NT2/D1 (cell line): ENCODE measurements around the gene LAPTM5.
"Not testable (repeated sequence)": the region's sequence is repeated elsewhere in the genome, so short reads cannot be mapped to it uniquely, and the experiment has no call there.

Experiments used
- DNase-seq: peaks from one replicate; pipeline ENCODE4 v3.0.0-alpha.2; 2011; ENCODE audit warnings: low read depth, low spot score
- H3K27me3 ChIP-seq: 2 replicates; pipeline ENCODE4 v1.6.0; 2011; ENCODE audit warnings: mild to moderate bottlenecking; ENCODE audit not compliant: insufficient read length, insufficient read depth
- H3K36me3 ChIP-seq: 2 replicates; pipeline ENCODE4 v1.6.1; 2011; ENCODE audit warnings: mild to moderate bottlenecking, low read length, mixed read lengths; ENCODE audit not compliant: insufficient read depth, insufficient read length
- H3K4me1 ChIP-seq: 2 replicates; pipeline ENCODE4 v1.5.1; 2011; ENCODE audit not compliant: insufficient read depth, insufficient read length
- H3K4me3 ChIP-seq: 2 replicates; pipeline ENCODE4 v1.5.1; 2011; ENCODE audit warnings: low read depth; ENCODE audit not compliant: insufficient read length
- H3K9ac ChIP-seq: 2 replicates; pipeline ENCODE4 v1.6.0; 2011; ENCODE audit warnings: low read depth; ENCODE audit not compliant: insufficient read length
- H3K9me3 ChIP-seq: 2 replicates; pipeline ENCODE4 v1.5.1; 2011; ENCODE audit warnings: mild to moderate bottlenecking, low read length; ENCODE audit not compliant: insufficient read depth
- SUZ12 ChIP-seq: IDR thresholded peaks from 2 replicates; pipeline ENCODE4 v1.6.1; 2011; ENCODE audit not compliant: insufficient read length, insufficient read depth; ENCODE audit errors: extremely low read depth
- YY1 ChIP-seq: IDR thresholded peaks from 2 replicates; pipeline ENCODE4 v1.6.1; 2011; ENCODE audit not compliant: insufficient read length, insufficient read depth
- ZNF274 ChIP-seq: IDR thresholded peaks from 2 replicates; pipeline ENCODE4 v1.6.1; 2011; ENCODE audit warnings: mild to moderate bottlenecking, low read depth, low read length

The LAPTM5 gene

DNA sequence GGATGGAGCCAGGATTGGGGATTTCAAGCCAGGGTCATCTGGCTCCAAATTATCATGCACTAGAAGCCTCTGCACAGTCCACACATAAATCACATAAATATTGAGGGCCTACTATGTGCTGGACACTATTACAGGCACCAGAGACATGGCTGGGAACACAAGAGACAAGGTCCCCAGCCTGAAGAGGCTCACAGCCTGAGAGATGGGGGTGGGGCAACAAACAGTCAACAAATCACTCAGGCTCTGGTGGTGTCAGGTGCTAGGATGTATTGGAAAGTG, 41.6 kb upstream of the LAPTM5 start:
- H3K4me3 ChIP-seq: no peak overlapping the region
- TF ChIP-seq SUZ12: no peak
- TF ChIP-seq YY1: no peak
- TF ChIP-seq ZNF274: no peak
- no peak overlapping the region for H3K9ac ChIP-seq
- no peaks in the 10 kb centered on the region for H3K27me3 ChIP-seq
- H3K4me1 ChIP-seq: peaks cover 13% of the 10 kb centered on the region
- no peak for DNase-seq
- no peaks in the 10 kb centered on the region for H3K9me3 ChIP-seq
- no peaks in the 10 kb centered on the region for H3K36me3 ChIP-seq

DNA sequence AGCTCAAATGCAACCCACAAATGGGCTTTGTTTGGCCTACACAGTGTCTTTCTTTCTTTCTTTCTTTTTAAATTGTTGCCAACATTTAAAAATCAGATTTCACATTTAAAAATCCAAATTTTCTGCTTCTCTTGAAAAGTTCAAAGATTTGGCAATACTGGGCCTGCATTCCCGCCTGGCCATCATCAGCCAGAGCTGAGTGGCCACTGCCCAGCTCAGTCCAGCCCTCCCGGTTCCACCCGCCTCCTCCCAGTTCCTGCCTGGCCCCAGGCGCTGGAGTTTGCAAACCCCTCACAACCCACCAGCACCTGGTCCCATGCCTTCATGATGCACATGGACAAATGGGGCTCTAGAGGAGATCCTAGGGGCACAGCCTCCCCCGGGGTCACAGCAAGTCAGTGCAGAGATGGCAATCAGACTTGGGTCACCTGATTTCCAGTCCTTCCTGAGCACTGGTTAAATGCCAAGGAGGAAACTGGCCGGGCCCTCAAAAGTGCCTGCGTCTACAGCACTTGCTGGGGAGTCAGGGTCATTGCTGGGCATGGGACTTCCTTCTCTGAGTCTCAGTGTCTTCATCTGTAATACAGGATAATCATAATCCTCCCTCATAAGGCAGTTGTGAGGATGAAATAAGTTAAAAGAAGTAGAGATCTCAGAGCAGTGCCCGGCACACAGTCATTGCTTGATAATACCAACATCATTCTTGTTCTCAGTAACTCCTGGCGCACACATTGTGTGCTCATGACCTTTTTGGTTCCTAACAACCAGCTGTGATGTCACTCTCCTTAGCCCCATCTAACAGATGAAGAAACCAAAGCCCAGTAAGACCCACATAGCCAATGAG, 41.0 kb upstream of the LAPTM5 start:
- DNase-seq: no peak
- no peaks in the 10 kb centered on the region for H3K27me3 ChIP-seq
- no peaks in the 10 kb centered on the region for H3K36me3 ChIP-seq
- no peak overlapping the region for H3K9ac ChIP-seq
- H3K4me1 ChIP-seq: peaks cover 13% of the 10 kb centered on the region
- TF ChIP-seq ZNF274: no peak
- TF ChIP-seq YY1: no peak
- no peak for TF ChIP-seq SUZ12
- no peaks in the 10 kb centered on the region for H3K9me3 ChIP-seq
- H3K4me3 ChIP-seq: no peak overlapping the region

DNA sequence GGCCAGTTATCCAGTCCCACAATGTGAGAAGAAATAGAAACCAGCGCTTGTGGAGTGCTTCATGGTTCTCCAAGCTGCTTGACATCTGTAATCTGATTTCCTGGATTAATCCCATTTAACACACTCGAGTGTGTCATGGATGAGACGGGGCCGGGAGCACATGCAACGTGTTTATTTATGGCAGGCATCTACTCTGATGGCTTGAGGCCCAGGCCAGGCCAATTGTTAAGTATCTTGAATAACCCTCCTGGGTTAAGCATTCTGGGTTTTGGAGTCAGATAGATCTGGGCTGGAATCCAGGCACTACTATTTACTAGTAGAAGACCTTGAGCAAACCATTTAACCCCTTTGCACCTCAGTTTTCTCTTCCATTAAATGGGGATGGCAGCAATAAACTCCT, 37.5 kb upstream of the LAPTM5 start:
- Histone ChIP-seq H3K4me1 (peaks cover 10% of the 10 kb centered on the region), H3K9ac (no peak overlapping the region), H3K36me3 (no peaks in the 10 kb centered on the region), H3K9me3 (no peaks in the 10 kb centered on the region), H3K27me3 (peaks cover 15% of the 10 kb centered on the region), H3K4me3 (no peak overlapping the region)
- no peak for DNase-seq
- TF ChIP-seq ZNF274: no peak
- no peak for TF ChIP-seq SUZ12
- no peak for TF ChIP-seq YY1

DNA sequence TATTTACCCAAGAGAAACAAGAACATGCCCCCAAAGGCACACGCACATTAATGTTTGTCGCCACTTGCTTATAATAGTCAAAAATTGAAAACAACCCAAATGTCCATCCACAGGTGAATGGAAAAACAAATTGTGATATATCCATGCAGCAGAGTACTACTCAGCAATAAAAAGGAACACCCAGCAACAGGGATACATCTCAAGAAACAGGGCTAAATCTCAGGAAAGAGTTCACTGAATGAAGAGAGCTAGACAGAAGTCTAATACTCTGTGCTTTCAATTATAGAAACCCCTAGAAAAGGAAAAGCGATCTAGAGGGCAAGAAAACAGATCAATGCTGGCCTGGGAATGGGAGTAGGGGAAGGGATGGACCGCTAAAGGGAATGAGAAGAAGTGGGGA, 36.7 kb upstream of the LAPTM5 start:
- no peak for DNase-seq
- Histone ChIP-seq H3K9ac (no peak overlapping the region), H3K36me3 (no peaks in the 10 kb centered on the region)

DNA sequence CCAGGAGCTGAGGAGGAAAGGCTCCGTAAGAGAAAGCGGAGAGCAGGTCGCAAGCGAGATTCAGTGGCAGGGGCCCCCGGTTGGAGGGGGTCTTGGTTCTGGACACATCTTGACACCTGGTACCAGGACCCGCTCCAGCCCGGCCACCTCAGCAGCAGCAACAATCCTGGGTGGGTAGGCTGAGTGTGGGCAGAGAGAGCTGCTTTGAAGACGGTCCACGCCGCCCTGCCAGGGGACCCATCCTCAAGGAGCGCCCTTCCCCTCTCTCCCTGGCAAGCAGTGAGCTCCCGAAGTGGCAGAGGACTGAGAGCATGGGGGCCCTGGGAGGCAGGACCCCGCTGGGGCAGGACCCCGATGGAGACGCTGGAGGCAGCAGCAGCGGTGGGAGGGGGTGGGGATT, 35.6 kb upstream of the LAPTM5 start:
- Histone ChIP-seq H3K27me3 (peaks cover 15% of the 10 kb centered on the region), H3K36me3 (no peaks in the 10 kb centered on the region), H3K4me1 (peaks cover 12% of the 10 kb centered on the region), H3K9me3 (no peaks in the 10 kb centered on the region), H3K9ac (no peak overlapping the region), H3K4me3 (no peak overlapping the region)
- no peak for TF ChIP-seq SUZ12
- TF ChIP-seq ZNF274: no peak
- no peak for TF ChIP-seq YY1
- no peak for DNase-seq

More for the DNA sequence above, 36.7 kb upstream of the LAPTM5 start:
- no peaks in the 10 kb centered on the region for H3K9me3 ChIP-seq
- H3K27me3 ChIP-seq: peaks cover 15% of the 10 kb centered on the region
- H3K4me3 ChIP-seq: no peak overlapping the region
- TF ChIP-seq YY1 (no peak), SUZ12 (no peak), ZNF274 (no peak)
- peaks cover 12% of the 10 kb centered on the region for H3K4me1 ChIP-seq

DNA sequence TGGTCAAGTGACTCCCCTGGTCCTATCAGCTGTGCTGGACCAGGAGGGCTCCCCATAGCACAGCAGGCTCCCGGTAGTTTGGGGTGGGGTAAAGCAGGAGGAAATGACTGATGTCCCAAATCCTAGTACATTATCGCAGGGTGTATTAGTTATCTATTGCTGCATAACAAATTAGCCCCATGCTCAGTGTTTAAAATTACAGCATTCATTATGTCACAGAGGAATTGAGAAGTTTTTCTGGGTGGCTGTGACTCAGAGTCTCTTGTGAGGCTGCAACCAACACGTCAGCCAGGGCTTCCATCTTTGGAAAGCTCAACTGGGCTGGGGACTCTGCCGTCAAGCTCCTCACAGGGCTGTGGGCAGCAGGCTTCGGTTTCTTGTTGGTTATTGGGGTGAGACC, 34.3 kb upstream of the LAPTM5 start:
- no peak for TF ChIP-seq SUZ12
- no peak for TF ChIP-seq YY1
- TF ChIP-seq ZNF274: no peak
- peaks cover 15% of the 10 kb centered on the region for H3K27me3 ChIP-seq
- H3K4me3 ChIP-seq: no peak overlapping the region
- no peak for DNase-seq
- no peaks in the 10 kb centered on the region for H3K9me3 ChIP-seq
- peaks cover 10% of the 10 kb centered on the region for H3K4me1 ChIP-seq
- no peaks in the 10 kb centered on the region for H3K36me3 ChIP-seq
- no peak overlapping the region for H3K9ac ChIP-seq

DNA sequence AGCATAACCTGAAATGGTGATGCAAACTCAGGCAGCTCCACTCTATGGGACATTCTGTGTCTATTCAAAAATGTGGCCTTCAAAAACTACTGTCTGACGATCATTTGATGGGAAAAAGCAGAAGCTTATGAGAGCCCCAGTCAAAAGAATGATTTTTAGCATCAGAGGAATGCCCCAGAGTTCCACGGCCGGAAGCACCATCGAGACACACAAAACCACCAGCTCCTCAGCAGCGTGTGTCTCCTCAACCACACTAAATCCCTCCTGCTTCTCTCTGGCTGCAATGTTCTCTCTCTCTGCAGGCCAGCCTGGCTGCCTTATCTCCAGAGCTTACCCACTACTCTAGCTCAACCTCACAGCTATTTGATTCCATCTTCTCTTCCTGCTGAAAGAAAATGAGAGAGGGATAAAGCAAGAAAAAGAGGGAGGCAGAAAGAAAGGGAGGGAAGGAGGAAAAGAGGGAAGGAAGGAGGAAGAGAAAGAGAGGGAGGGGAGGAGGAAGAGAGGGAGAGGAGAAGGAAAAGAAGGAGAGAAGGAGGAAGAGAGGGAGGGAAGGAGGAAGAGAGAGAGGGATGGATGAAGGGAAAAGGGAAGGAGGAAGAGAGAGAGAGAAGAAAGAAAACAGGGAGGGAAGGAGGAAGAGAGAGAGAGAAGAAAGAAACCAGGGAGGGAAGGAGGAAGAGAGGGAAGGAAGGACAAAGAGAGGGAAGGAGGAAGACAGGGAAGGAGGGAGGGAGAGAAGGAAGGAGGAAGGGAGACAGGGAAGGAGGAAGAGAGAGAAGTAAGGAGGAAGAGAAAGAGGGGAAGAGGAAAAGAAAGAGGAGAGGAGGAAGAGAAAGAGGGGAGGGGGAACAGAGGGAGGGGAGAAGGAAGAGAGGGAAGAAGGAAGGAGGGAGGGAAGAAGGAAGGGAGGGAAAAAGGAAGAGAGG, 33.5 kb upstream of the LAPTM5 start:
- peaks cover 15% of the 10 kb centered on the region for H3K27me3 ChIP-seq
- no peak for TF ChIP-seq SUZ12
- TF ChIP-seq YY1: no peak
- TF ChIP-seq ZNF274: no peak
- no peak overlapping the region for H3K4me3 ChIP-seq
- H3K36me3 ChIP-seq: no peaks in the 10 kb centered on the region
- peaks cover 10% of the 10 kb centered on the region for H3K4me1 ChIP-seq
- H3K9ac ChIP-seq: no peak overlapping the region
- DNase-seq: no peak
- no peaks in the 10 kb centered on the region for H3K9me3 ChIP-seq

DNA sequence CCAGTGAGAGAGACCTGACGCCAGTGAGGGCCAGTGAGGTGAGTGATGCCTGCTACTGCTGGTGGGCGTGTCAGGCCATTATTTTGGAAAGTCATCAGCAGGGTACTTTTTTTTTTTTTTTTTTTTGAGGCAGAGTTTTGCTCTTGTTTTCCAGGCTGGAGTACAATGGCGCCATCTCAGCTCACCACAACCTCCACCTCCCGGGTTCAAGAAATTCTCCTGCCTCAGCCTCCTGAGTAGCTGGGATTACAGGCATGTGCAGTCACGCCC, 32.6 kb upstream of the LAPTM5 start:
- not testable (repeated sequence) for H3K4me3 ChIP-seq, DNase-seq, H3K9ac ChIP-seq, H3K36me3 ChIP-seq, H3K9me3 ChIP-seq
- Histone ChIP-seq H3K27me3 (peaks cover 15% of the 10 kb centered on the region), H3K4me1 (peaks cover 14% of the 10 kb centered on the region)
